ENCODE results near the gene PRR7.

Gene PRR7

DNA sequence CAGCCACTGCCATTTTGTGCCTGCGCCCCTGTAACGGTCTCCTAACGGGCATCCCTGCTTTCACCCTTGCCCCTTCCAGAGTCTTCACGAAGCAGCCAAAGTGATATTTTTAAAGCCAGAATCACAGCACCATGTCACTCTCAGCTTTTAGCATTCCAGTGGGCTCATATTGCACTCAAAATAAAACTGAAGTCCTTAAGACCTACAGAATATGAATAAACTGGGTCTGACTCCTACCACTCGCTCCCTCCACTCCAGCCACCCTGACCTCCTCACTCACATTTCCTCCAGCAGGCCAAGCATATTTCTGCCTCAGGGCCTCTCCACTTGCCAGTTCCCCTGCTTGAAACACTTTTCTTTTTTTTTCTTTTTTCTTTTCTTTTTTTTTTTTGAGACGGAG, 53.2 kb downstream of the PRR7 start:
- no peaks in the 10 kb centered on the region for H3K9me3 ChIP-seq (ENCODE audit: control insufficient read depth, insufficient read depth, low read length)
- H3K27me3 ChIP-seq (ENCODE audit: control insufficient read depth, insufficient read depth, low read length), result peaks cover 16% of the 10 kb centered on the region
- H3K4me1 ChIP-seq (ENCODE audit: control insufficient read depth, insufficient read depth, low read length), result peaks cover 33% of the 10 kb centered on the region
- peaks cover 5% of the 10 kb centered on the region; the same call in 1 of the 2 replicates for H3K36me3 ChIP-seq (ENCODE audit: control insufficient read depth, insufficient read depth, low read length)
- no peak overlapping the region for H3K9ac ChIP-seq (ENCODE audit: low read depth, low read length)
- no peak overlapping the region for H3K4me3 ChIP-seq (ENCODE audit: low read depth, low read length)
- H3K27ac ChIP-seq (ENCODE audit: low read depth, low read length), result no peak overlapping the region

DNA sequence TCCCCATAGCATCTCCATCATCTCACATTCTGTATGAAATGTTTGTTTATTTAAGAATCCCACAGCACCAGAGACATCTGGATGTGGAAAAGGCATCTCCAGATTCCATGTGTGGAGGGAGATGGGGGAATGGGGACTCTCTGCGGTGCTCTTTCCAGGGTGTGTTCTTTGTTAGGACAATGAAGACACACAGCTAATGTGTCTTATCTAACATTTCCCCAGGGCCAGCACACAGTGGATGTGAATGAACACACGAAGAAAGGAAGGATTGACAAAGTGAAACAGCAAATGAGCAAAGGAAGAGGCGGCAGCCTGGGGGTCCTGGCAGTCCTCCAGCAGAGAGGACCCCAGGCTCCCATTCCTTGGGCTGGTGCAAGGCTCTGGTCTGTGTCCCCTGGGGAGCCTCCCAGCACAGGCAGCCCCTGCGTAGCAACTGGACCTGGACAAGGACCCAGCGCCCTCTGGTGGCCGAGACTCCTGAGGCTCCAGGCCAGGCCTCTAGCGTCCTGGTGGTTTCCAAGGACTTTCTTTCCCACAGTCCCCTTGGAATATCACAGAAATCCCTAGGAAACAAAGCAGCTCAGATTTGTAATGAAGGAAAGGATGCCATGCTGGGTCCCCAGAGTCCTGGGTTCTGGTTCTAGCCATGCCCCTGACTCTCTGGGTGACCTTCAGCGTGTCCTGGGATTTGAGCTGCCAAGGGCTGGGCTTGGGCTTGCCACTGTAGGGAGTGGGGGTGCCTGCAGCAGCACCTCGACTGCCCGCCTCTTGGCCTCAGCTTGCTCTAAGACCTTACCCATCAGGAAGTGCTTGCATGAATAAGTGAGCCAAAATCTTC, 54.3 kb downstream of the PRR7 start:
- Histone ChIP-seq H3K27me3 (ENCODE audit: control insufficient read depth, insufficient read depth, low read length) (peaks cover 16% of the 10 kb centered on the region), H3K4me1 (ENCODE audit: control insufficient read depth, insufficient read depth, low read length) (peaks cover 23% of the 10 kb centered on the region), H3K27ac (ENCODE audit: low read depth, low read length) (peak overlapping the region; percentile 5)

GRCh38 chr5:177501874-177502678, 55.5 kb downstream of the PRR7 start:
- no peaks in the 10 kb centered on the region for H3K36me3 ChIP-seq (ENCODE audit: control insufficient read depth, insufficient read depth, low read length)
- H3K27me3 ChIP-seq (ENCODE audit: control insufficient read depth, insufficient read depth, low read length), result peaks cover 16% of the 10 kb centered on the region
- no peaks in the 10 kb centered on the region for H3K9me3 ChIP-seq (ENCODE audit: control insufficient read depth, insufficient read depth, low read length)
- no peak overlapping the region for H3K4me3 ChIP-seq (ENCODE audit: low read depth, low read length)
- peaks cover 16% of the 10 kb centered on the region for H3K4me1 ChIP-seq (ENCODE audit: control insufficient read depth, insufficient read depth, low read length)
- H3K9ac ChIP-seq (ENCODE audit: low read depth, low read length), result no peak overlapping the region
- no peak overlapping the region for H3K27ac ChIP-seq (ENCODE audit: low read depth, low read length)

More for the DNA sequence above, 54.3 kb downstream of the PRR7 start:
- Histone ChIP-seq H3K4me3 (ENCODE audit: low read depth, low read length) (no peak overlapping the region), H3K9me3 (ENCODE audit: control insufficient read depth, insufficient read depth, low read length) (no peaks in the 10 kb centered on the region), H3K36me3 (ENCODE audit: control insufficient read depth, insufficient read depth, low read length) (peaks cover 1% of the 10 kb centered on the region; the same call in 1 of the 2 replicates), H3K9ac (ENCODE audit: low read depth, low read length) (no peak overlapping the region)

DNA sequence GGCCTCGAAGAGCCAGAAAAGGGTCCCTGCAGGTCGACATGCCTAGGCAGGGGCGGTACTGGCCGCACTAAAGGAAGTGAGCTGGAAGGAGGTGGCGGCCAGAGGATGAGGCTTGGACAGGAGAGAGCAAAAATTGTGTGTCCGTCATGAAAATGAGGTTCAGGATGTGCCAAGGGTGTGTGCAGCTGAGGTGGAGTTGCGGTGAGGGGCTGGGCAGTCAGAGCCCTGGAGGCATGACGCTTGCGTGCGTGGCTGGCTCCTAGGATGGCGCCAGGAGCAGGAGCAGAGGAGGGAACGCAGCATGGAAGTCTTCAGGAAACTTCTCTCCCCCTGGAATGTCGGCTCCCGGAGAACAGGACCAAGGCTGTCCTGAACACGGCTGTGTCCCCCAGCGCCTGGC, 56.3 kb downstream of the PRR7 start:
- Histone ChIP-seq H3K9me3 (ENCODE audit: control insufficient read depth, insufficient read depth, low read length) (no peaks in the 10 kb centered on the region), H3K4me3 (ENCODE audit: low read depth, low read length) (no peak overlapping the region), H3K4me1 (ENCODE audit: control insufficient read depth, insufficient read depth, low read length) (peaks cover 16% of the 10 kb centered on the region), H3K27ac (ENCODE audit: low read depth, low read length) (no peak overlapping the region), H3K36me3 (ENCODE audit: control insufficient read depth, insufficient read depth, low read length) (no peaks in the 10 kb centered on the region), H3K9ac (ENCODE audit: low read depth, low read length) (no peak overlapping the region), H3K27me3 (ENCODE audit: control insufficient read depth, insufficient read depth, low read length) (peaks cover 16% of the 10 kb centered on the region)

GRCh38 chr5:177503351-177504085, 56.9 kb downstream of the PRR7 start:
- H3K4me1 ChIP-seq (ENCODE audit: control insufficient read depth, insufficient read depth, low read length), result peaks cover 13% of the 10 kb centered on the region
- no peak overlapping the region for H3K4me3 ChIP-seq (ENCODE audit: low read depth, low read length)
- H3K27ac ChIP-seq (ENCODE audit: low read depth, low read length), result no peak overlapping the region
- no peak overlapping the region for H3K9ac ChIP-seq (ENCODE audit: low read depth, low read length)
- H3K27me3 ChIP-seq (ENCODE audit: control insufficient read depth, insufficient read depth, low read length), result peaks cover 12% of the 10 kb centered on the region
- peaks cover 3% of the 10 kb centered on the region; the same call in 1 of the 2 replicates for H3K36me3 ChIP-seq (ENCODE audit: control insufficient read depth, insufficient read depth, low read length)
- no peaks in the 10 kb centered on the region for H3K9me3 ChIP-seq (ENCODE audit: control insufficient read depth, insufficient read depth, low read length)

- Histone ChIP-seq H3K27ac (ENCODE audit: low read depth, low read length) (no peak overlapping the region), H3K27me3 (ENCODE audit: control insufficient read depth, insufficient read depth, low read length) (0 out of 2 replicates have a peak, but pooled peaks cover 6% of the 10 kb centered on the region), H3K4me1 (ENCODE audit: control insufficient read depth, insufficient read depth, low read length) (peaks cover 15% of the 10 kb centered on the region), H3K9ac (ENCODE audit: low read depth, low read length) (no peak overlapping the region), H3K9me3 (ENCODE audit: control insufficient read depth, insufficient read depth, low read length) (no peaks in the 10 kb centered on the region), H3K36me3 (ENCODE audit: control insufficient read depth, insufficient read depth, low read length) (peaks cover 8% of the 10 kb centered on the region; the same call in 1 of the 2 replicates), H3K4me3 (ENCODE audit: low read depth, low read length) (no peak overlapping the region)
Measured at GRCh38 chr5:177504086-177505056, 57.8 kb downstream of the PRR7 start.

DNA sequence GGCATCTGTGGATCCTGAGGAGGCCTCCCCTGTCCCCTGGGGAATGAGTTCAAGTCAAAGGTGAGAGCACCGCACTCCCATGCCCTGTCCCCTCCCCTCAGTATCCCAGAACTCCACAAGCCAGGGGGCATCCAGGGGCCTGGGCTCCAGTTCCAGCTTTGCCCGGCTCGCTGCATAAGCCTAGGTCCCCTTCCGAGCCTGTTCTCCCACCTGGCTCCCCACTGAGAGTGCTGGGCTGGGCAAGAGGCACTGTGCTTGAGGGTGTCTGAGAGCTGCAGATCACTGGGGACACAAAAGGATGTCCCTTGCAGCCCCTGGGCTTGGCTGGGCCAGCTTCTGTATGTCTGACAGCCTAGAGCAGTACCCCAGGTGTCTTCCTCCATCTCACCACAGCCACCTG, 58.5 kb downstream of the PRR7 start:
- Histone ChIP-seq H3K4me3 (ENCODE audit: low read depth, low read length) (no peak overlapping the region), H3K27ac (ENCODE audit: low read depth, low read length) (no peak overlapping the region), H3K27me3 (ENCODE audit: control insufficient read depth, insufficient read depth, low read length) (no peaks in the 10 kb centered on the region), H3K36me3 (ENCODE audit: control insufficient read depth, insufficient read depth, low read length) (peaks cover 8% of the 10 kb centered on the region; the same call in 1 of the 2 replicates), H3K9me3 (ENCODE audit: control insufficient read depth, insufficient read depth, low read length) (no peaks in the 10 kb centered on the region), H3K9ac (ENCODE audit: low read depth, low read length) (no peak overlapping the region), H3K4me1 (ENCODE audit: control insufficient read depth, insufficient read depth, low read length) (peaks cover 22% of the 10 kb centered on the region)
